ENCODE data around the gene PIGU. TPM values are rescaled to one million over a fixed set of nuclear protein-coding genes. Genes with fewer than 3 reads are reported as not detected.

The PIGU gene
- total and polyA plus RNA-seq, 9 of the 15 experiments (the other 6 are each of a cell fraction or from before 2014, with no cell fraction given), result 6.5 to 100 (median 28.1) TPM

- TF ChIP-seq ARID1B (IDR thresholded peaks at IDR 0.05) (0 out of 2 replicates have a peak, but pooled peaks have one; percentile 9), NBN (IDR thresholded peaks at IDR 0.05; ENCODE audit: low read depth) (0 out of 2 replicates have a peak, but pooled peaks have one; percentile 5), KLF1 (tag; IDR thresholded peaks at IDR 0.05) (peak; percentile 67; the same call in 1 of the 2 replicates), PTTG1 (tag; IDR thresholded peaks at IDR 0.05; ENCODE audit: low read depth) (no peak), NFYB (IDR thresholded peaks at IDR 0.05; ENCODE audit: extremely low read depth, insufficient read length) (peak; percentile 90), CREB5 (CRISPR knock-in tag; IDR thresholded peaks at IDR 0.05) (no peak), ZNF436 (CRISPR knock-in tag; IDR thresholded peaks at IDR 0.05) (0 out of 2 replicates have a peak, but pooled peaks have one; percentile 38), CCAR2 (IDR thresholded peaks at IDR 0.05; ENCODE audit: low read depth, low read length) (no peak), NFIX (CRISPR knock-in tag; IDR thresholded peaks at IDR 0.05; ENCODE audit: low read depth) (no peak), GATAD2A (IDR thresholded peaks at IDR 0.05) (no peak; the same call in 1 of the 2 replicates), POLR2AphosphoS5 (IDR thresholded peaks at IDR 0.05; ENCODE audit: control insufficient read depth, insufficient read depth, low read depth, low read length) (peak; percentile 67; the same call in 1 of the 2 replicates), SAFB (IDR thresholded peaks at IDR 0.05; ENCODE audit: borderline replicate concordance, low read depth, low read length) (peak; percentile 32; the same call in 1 of the 2 replicates), CBX5 (IDR thresholded peaks at IDR 0.05; ENCODE audit: borderline replicate concordance, low read depth) (no peak), CBX1 (IDR thresholded peaks at IDR 0.05; ENCODE audit: low read depth) (no peak), MAFF (IDR thresholded peaks at IDR 0.05; ENCODE audit: low read length) (no peak), ZZZ3 (IDR thresholded peaks at IDR 0.05) (no peak; the same call in 1 of the 2 replicates), HEY1 (CRISPR knock-in tag; IDR thresholded peaks at IDR 0.05; ENCODE audit: borderline replicate concordance) (no peak), TFAM (CRISPR knock-in tag; conservative IDR thresholded peaks at IDR 0.05) (no peak), KLF16 (IDR thresholded peaks at IDR 0.05) (no peak; the same call in 1 of the 2 replicates), ZFP36 (IDR thresholded peaks at IDR 0.05; ENCODE audit: low read depth, low read length, partially characterized antibody) (no peak), CEBPG (CRISPR knock-in tag; IDR thresholded peaks at IDR 0.05) (no peak), CEBPG (tag; conservative IDR thresholded peaks at IDR 0.05 in 1 of 2, IDR thresholded peaks at IDR 0.05 in 1 of 2) (no peak), TCF3 (CRISPR knock-in tag; IDR thresholded peaks at IDR 0.05) (no peak)
- TF ChIP-seq, protein P1, sequence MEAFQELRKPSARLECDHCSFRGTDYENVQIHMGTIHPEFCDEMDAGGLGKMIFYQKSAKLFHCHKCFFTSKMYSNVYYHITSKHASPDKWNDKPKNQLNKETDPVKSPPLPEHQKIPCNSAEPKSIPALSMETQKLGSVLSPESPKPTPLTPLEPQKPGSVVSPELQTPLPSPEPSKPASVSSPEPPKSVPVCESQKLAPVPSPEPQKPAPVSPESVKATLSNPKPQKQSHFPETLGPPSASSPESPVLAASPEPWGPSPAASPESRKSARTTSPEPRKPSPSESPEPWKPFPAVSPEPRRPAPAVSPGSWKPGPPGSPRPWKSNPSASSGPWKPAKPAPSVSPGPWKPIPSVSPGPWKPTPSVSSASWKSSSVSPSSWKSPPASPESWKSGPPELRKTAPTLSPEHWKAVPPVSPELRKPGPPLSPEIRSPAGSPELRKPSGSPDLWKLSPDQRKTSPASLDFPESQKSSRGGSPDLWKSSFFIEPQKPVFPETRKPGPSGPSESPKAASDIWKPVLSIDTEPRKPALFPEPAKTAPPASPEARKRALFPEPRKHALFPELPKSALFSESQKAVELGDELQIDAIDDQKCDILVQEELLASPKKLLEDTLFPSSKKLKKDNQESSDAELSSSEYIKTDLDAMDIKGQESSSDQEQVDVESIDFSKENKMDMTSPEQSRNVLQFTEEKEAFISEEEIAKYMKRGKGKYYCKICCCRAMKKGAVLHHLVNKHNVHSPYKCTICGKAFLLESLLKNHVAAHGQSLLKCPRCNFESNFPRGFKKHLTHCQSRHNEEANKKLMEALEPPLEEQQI (IDR thresholded peaks at IDR 0.05), result no peak
Measured at GRCh38 chr20:34516247-34517113, 160.4 kb downstream of the PIGU start, which contains the start of gene DYNLRB1 (continued).

All from K562 (cell line).